GM19035 (cell line): Measurements from ENCODE around the gene ANTXRL.
"Not testable (repeated sequence)": the region's sequence is repeated elsewhere in the genome, so short reads cannot be mapped to it uniquely, and the experiment has no call there.

ENCODE experiments used
- ATAC-seq: cut with Tn5 transposase; IDR thresholded peaks from one replicate; pipeline ENCODE4 v1.9.1; 2021; ENCODE audit not compliant: unreplicated experiment

ANTXRL gene

GRCh38 chr10:46286991-46287693 is at the start of gene ANTXRL:
ANTXRL (plus strand) TSS chr10:46286997; CDS start chr10:46287263, 266 bp downstream.
- ATAC-seq, result no peak

- ATAC-seq, result no peak
These were observed 48.8 kb upstream of the ANTXRL start for GRCh38 chr10:46237815-46238510.

- no peak for ATAC-seq
These were observed 47.5 kb upstream of the ANTXRL start for GRCh38 chr10:46239247-46239646.

- no peak for ATAC-seq
These were observed 46.7 kb upstream of the ANTXRL start for GRCh38 chr10:46239993-46240683.

- ATAC-seq, result no peak
These were observed 45.9 kb upstream of the ANTXRL start for GRCh38 chr10:46240684-46241565.

- no peak for ATAC-seq
These were observed 41.4 kb upstream of the ANTXRL start for GRCh38 chr10:46245381-46245900.

- not testable (repeated sequence) for ATAC-seq
These were observed 40.2 kb upstream of the ANTXRL start for GRCh38 chr10:46246400-46247180.

GRCh38 chr10:46247181-46247475 is 39.7 kb upstream of the ANTXRL start:
- no peak for ATAC-seq

- ATAC-seq, result no peak
These were observed 38.8 kb upstream of the ANTXRL start for GRCh38 chr10:46247808-46248569.

- ATAC-seq, result no peak
These were observed 38.1 kb upstream of the ANTXRL start for GRCh38 chr10:46248651-46249146.

GRCh38 chr10:46249617-46250344 is 37.0 kb upstream of the ANTXRL start:
- not testable (repeated sequence) for ATAC-seq

GRCh38 chr10:46250481-46250880 is 36.3 kb upstream of the ANTXRL start:
- no peak for ATAC-seq

GRCh38 chr10:46250898-46251856 is 35.6 kb upstream of the ANTXRL start:
- no peak for ATAC-seq

GRCh38 chr10:46251857-46252847 is 34.6 kb upstream of the ANTXRL start:
- ATAC-seq, result no peak

GRCh38 chr10:46253076-46254006 is 33.5 kb upstream of the ANTXRL start:
- ATAC-seq, result no peak
